Testis (tissue), 2 donors: ENCODE results near the gene LSM3.

Source experiments
- POLR2A ChIP-seq: fragments of 450-650 bp; IDR thresholded peaks from one replicate; pipeline ENCODE4 v1.6.1; 2017; ENCODE audit warnings: antibody characterized with exemption, mild to moderate bottlenecking, moderate library complexity
- TF ChIP-seq, protein P1 (sequence below), 3 experiments: fragments of 450-650 bp in 2 of 3; fragments of 200-600 bp in 1 of 3; sonication (generic) in 1 of 3; IDR thresholded peaks; one replicate each; pipeline ENCODE4 v1.5.1; 2016 to 2019; ENCODE audit warnings: antibody characterized with exemption in 3 of 3, mild to moderate bottlenecking in 2 of 3, moderate library complexity in 1 of 3

DNA sequence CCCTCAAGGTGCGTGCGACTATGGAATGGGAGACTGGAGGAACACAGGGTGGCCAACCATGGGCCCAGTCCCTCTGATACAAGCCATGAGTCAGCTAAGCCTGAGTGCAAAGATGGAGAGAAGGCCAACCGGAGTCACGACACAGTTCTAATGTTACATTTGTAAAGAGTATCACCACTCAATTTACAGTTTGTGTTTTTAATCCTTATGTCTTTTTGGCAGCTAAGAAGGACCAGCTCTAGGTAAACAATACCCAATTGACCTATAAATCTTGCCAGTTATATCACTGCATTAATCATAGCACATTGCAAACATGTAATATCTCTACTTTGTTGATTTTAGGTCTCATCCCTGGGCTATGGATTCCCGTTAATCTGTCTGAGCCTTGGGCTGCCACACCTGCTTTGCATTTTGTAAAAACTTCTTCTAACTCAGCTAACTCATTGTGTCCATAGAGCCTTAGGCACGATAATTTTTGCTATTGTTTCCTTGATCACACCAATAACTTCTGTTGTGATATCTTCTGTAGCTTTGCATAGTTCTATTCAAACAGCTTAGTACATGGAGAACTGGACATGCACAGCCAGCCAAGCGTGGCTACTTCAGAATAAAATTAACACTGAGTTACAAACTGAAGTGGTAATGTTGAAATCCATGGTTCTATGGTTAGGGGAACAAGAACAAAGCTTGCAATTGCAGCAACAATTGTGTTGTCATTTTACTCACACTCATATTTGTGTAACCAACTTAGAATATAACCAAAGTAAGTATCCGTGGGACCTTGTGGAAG is 50.3 kb downstream of the LSM3 start:
- no peak for TF ChIP-seq POLR2A
- TF ChIP-seq, protein P1, sequence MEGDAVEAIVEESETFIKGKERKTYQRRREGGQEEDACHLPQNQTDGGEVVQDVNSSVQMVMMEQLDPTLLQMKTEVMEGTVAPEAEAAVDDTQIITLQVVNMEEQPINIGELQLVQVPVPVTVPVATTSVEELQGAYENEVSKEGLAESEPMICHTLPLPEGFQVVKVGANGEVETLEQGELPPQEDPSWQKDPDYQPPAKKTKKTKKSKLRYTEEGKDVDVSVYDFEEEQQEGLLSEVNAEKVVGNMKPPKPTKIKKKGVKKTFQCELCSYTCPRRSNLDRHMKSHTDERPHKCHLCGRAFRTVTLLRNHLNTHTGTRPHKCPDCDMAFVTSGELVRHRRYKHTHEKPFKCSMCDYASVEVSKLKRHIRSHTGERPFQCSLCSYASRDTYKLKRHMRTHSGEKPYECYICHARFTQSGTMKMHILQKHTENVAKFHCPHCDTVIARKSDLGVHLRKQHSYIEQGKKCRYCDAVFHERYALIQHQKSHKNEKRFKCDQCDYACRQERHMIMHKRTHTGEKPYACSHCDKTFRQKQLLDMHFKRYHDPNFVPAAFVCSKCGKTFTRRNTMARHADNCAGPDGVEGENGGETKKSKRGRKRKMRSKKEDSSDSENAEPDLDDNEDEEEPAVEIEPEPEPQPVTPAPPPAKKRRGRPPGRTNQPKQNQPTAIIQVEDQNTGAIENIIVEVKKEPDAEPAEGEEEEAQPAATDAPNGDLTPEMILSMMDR (IDR thresholded peaks at IDR 0.05) = no peak
